CD14-positive monocyte (primary cell): ENCODE measurements around the gene LKAAEAR1. TPM values are rescaled to one million over a fixed set of nuclear protein-coding genes. Genes with fewer than 3 reads are reported as not detected.

Source experiments
- DNase-seq, 3 donors: peaks; one replicate each; pipeline ENCODE4 v3.0.0-alpha.2; 2011 to 2022
- H2AFZ ChIP-seq: 2 replicates; pipeline ENCODE4 v1.6.0; 2012; ENCODE audit warnings: mild to moderate bottlenecking, low read depth, low read length, inconsistent platforms; ENCODE audit not compliant: insufficient read depth, poor library complexity, severe bottlenecking
- H3K27ac ChIP-seq, 2 donors: 1 replicate in 1 of 2; 2 replicates in 1 of 2; pipeline ENCODE4 v1.5.1; 2012 to 2013; ENCODE audit warnings: low read length in 2 of 2, control low read depth in 1 of 2, inconsistent platforms in 1 of 2, low read depth in 1 of 2, mild to moderate bottlenecking in 1 of 2
- H3K27me3 ChIP-seq, 2 donors: one replicate each; pipeline versions ENCODE4 v1.6.0 to v1.6.1; 2011 to 2013; ENCODE audit warnings: low read length in 2 of 2; ENCODE audit not compliant: control insufficient read depth in 2 of 2, insufficient read depth in 2 of 2
- H3K36me3 ChIP-seq, 2 donors: replicated peaks in 1 of 2; 1 replicate in 1 of 2; 2 replicates in 1 of 2; pipeline versions ENCODE4 v1.5.1 to v1.6.1; 2012 to 2013; ENCODE audit warnings: low read length in 2 of 2, control low read depth in 1 of 2, inconsistent platforms in 1 of 2, mild to moderate bottlenecking in 1 of 2; ENCODE audit not compliant: insufficient read depth in 2 of 2, control insufficient read depth in 1 of 2
- H3K4me1 ChIP-seq, 2 donors: 1 replicate in 1 of 2; 2 replicates in 1 of 2; pipeline versions ENCODE4 v1.5.1 to v1.6.1; 2012 to 2013; ENCODE audit warnings: low read length in 2 of 2, control low read depth in 1 of 2, inconsistent platforms in 1 of 2, mild to moderate bottlenecking in 1 of 2, moderate library complexity in 1 of 2; ENCODE audit not compliant: insufficient read depth in 2 of 2, control insufficient read depth in 1 of 2
- H3K4me2 ChIP-seq: replicated peaks from 2 replicates; pipeline ENCODE3; 2012; ENCODE audit warnings: low read length, moderate library complexity, mild to moderate bottlenecking; ENCODE audit not compliant: poor library complexity, severe bottlenecking; ENCODE audit errors: extremely low read depth
- H3K4me3 ChIP-seq, 3 experiments: fragments of 200-600 bp in 1 of 3; sonication (generic) in 1 of 3; replicated peaks in 1 of 3; 1 replicate in 2 of 3; 2 replicates in 1 of 3; pipeline ENCODE4 v1.5.1; 2011 to 2013; ENCODE audit warnings: low read length in 3 of 3, mild to moderate bottlenecking in 3 of 3, control low read depth in 2 of 3, low read depth in 2 of 3, inconsistent platforms in 1 of 3, moderate library complexity in 1 of 3
- H3K79me2 ChIP-seq: 2 replicates; pipeline ENCODE4 v1.6.0; 2012; ENCODE audit warnings: mild to moderate bottlenecking, control low read depth, inconsistent platforms, low read length, moderate library complexity; ENCODE audit not compliant: insufficient read depth
- H3K9ac ChIP-seq: 2 replicates; pipeline ENCODE4 v1.6.0; 2017; ENCODE audit warnings: low read length, mild to moderate bottlenecking; ENCODE audit not compliant: insufficient read depth, poor library complexity, severe bottlenecking
- H3K9me3 ChIP-seq, 2 donors: replicated peaks in 1 of 2; 1 replicate in 1 of 2; 2 replicates in 1 of 2; pipeline versions ENCODE4 v1.5.1 to v1.6.1; 2012 to 2013; ENCODE audit warnings: low read length in 2 of 2, control low read depth in 1 of 2; ENCODE audit not compliant: control insufficient read depth in 1 of 2, insufficient read depth in 1 of 2
- H4K20me1 ChIP-seq: 2 replicates; pipeline ENCODE4 v1.6.0; 2012; ENCODE audit warnings: mild to moderate bottlenecking, low read length, control low read depth, moderate library complexity; ENCODE audit not compliant: insufficient read depth
- H3K27ac Mint-ChIP-seq, 7 donors: one replicate each; pipeline ENCODE4 v1.8.0; 2020; ENCODE audit warnings: mild to moderate bottlenecking in 7 of 7, mixed read lengths in 7 of 7, moderate library complexity in 6 of 7, inconsistent platforms in 2 of 7
- H3K27me3 Mint-ChIP-seq, 3 donors: one replicate each; pipeline ENCODE4 v1.8.0; 2021 to 2022; ENCODE audit warnings: low read depth in 3 of 3, mild to moderate bottlenecking in 3 of 3, mixed read lengths in 3 of 3, moderate library complexity in 3 of 3, inconsistent platforms in 1 of 3
- H3K36me3 Mint-ChIP-seq, 2 donors: one replicate each; pipeline ENCODE4 v1.8.0; 2020; ENCODE audit warnings: mixed read lengths in 2 of 2, inconsistent platforms in 1 of 2, mild to moderate bottlenecking in 1 of 2
- H3K4me1 Mint-ChIP-seq: one replicate; pipeline ENCODE4 v1.8.0; 2020; ENCODE audit warnings: mild to moderate bottlenecking, mixed read lengths
- H3K4me3 Mint-ChIP-seq, 2 donors: one replicate each; pipeline ENCODE4 v1.8.0; 2020; ENCODE audit warnings: mild to moderate bottlenecking in 2 of 2, mixed read lengths in 2 of 2, moderate library complexity in 1 of 2
- H3K9me3 Mint-ChIP-seq, 7 donors: one replicate each; pipeline ENCODE4 v1.8.0; 2020 to 2022; ENCODE audit warnings: mixed read lengths in 7 of 7, mild to moderate bottlenecking in 6 of 7, moderate library complexity in 6 of 7, inconsistent platforms in 2 of 7
- WGBS: methylation state at CpG from one replicate; pipeline ENCODE4 v1.1.5; 2013; ENCODE audit warnings: missing lambda C conversion rate; ENCODE audit not compliant: insufficient coverage; 5-methylcytosine and 5-hydroxymethylcytosine counted together
- intact Hi-C, 2 donors: fragments of 100-400 bp; cut with micrococcal nuclease; formaldehyde crosslinking; loops; one replicate each; pipeline versions ENCODE4 v1.15.0 to v1.15.1; 2023
- polyA plus RNA-seq, 3 donors: library from polyadenylated mRNA; depleted of rRNA in 1 of 3; unstranded in 2 of 3; stranded (reverse) in 1 of 3; fragments of 300-500 nt in 2 of 3; fragments of >200 nt in 1 of 3; fragmentation: Illumina TruSeq in 2 of 3; gene quantifications; 1 replicate in 2 of 3; 2 replicates in 1 of 3; pipeline ENCODE4 v1.2.3, GENCODE V29; 2012 to 2021
- TF ChIP-seq, protein P1 (sequence below): fragments of 200-600 bp; IDR thresholded peaks from one replicate; pipeline ENCODE4 v1.8.0; 2022; ENCODE audit warnings: antibody characterized with exemption, mild to moderate bottlenecking

The LKAAEAR1 gene
- polyA plus RNA-seq, 3 donors, result 0.61 to 0.86 (median 0.64) TPM

DNA sequence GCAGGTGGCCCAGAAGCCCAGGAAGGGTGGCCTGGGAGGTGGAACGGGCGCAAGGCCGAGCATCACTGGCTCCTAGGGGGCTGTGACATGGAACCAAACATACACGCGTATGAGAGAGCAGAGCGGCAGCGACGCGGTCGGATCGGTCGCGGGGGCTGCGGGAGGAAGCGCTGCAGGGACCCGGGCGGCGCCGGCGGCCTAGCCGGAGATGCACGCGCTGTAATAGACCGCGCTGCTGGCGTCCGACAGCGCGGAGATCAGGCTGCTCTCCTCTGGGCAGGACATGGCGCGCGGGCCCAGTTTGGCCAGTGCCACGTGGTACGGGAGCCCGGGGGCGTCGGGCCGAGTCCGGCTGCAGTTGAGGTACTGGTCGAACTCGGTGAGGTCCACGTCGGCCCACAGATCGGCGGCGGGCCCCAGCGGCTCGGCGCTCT is 36.2 kb downstream of the LKAAEAR1 start:
- Histone ChIP-seq H3K4me1 (peaks cover 0 to 7% of the 10 kb centered on the region in 2 donors), H3K79me2 (no peaks in the 10 kb centered on the region), H3K27me3 (peaks cover 17 to 55% of the 10 kb centered on the region in 2 donors), H3K9me3 (peaks cover 0 to 14% of the 10 kb centered on the region in 2 donors), H3K27ac (no peak overlapping the region), H3K4me3 (no peak overlapping the region), H3K4me2 (no peak overlapping the region), H2AFZ (no peak overlapping the region), H3K9ac (no peak overlapping the region), H3K36me3 (no peaks in the 10 kb centered on the region), H4K20me1 (no peaks in the 10 kb centered on the region)
- H3K27ac Mint-ChIP-seq, result no peak overlapping the region
- H3K4me1 Mint-ChIP-seq, result peaks cover 3% of the 10 kb centered on the region
- TF ChIP-seq, protein P1, sequence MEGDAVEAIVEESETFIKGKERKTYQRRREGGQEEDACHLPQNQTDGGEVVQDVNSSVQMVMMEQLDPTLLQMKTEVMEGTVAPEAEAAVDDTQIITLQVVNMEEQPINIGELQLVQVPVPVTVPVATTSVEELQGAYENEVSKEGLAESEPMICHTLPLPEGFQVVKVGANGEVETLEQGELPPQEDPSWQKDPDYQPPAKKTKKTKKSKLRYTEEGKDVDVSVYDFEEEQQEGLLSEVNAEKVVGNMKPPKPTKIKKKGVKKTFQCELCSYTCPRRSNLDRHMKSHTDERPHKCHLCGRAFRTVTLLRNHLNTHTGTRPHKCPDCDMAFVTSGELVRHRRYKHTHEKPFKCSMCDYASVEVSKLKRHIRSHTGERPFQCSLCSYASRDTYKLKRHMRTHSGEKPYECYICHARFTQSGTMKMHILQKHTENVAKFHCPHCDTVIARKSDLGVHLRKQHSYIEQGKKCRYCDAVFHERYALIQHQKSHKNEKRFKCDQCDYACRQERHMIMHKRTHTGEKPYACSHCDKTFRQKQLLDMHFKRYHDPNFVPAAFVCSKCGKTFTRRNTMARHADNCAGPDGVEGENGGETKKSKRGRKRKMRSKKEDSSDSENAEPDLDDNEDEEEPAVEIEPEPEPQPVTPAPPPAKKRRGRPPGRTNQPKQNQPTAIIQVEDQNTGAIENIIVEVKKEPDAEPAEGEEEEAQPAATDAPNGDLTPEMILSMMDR, result no peak
- no peaks in the 10 kb centered on the region for H3K36me3 Mint-ChIP-seq
- DNase-seq, result no peak
- H3K9me3 Mint-ChIP-seq, result peaks cover 0 to 9% (median 1%) of the 10 kb centered on the region in 7 donors
- peaks cover 61 to 81% (median 69%) of the 10 kb centered on the region in 3 donors for H3K27me3 Mint-ChIP-seq
- intact Hi-C loops, result no loop called here
- WGBS, result 64% methylated on average over 49 of the region's 49 CpGs
- H3K4me3 Mint-ChIP-seq, result peak overlapping the region in 1 of 2 donors; percentile 51

DNA sequence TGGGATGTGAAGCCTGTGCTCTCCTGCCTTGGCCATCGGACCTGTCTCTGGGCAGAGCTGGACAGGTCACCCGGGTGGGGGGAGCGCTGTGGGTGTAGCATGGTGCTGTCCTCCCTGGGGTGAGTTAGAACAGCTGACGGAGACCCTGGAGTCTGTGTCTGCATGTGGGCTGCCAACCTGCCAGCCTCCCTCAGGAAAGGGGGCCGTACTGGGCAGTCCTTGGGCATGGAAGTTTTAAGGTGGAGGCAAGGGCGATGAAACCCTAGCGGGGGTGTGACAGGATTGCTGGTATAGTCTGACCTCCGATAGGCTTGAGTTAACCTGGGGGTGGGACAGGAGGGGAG is 37.2 kb downstream of the LKAAEAR1 start:
- Mint-ChIP-seq H3K4me3 (peak overlapping the region in 1 of 2 donors; percentile 54), H3K27ac (no peak overlapping the region), H3K4me1 (peaks cover 5% of the 10 kb centered on the region), H3K9me3 (peaks cover 0 to 9% (median 1%) of the 10 kb centered on the region in 7 donors), H3K36me3 (no peaks in the 10 kb centered on the region), H3K27me3 (peaks cover 65 to 82% (median 67%) of the 10 kb centered on the region in 3 donors)
- Histone ChIP-seq H2AFZ (no peak overlapping the region), H3K4me3 (no peak overlapping the region), H3K27me3 (peaks cover 19 to 54% of the 10 kb centered on the region in 2 donors), H3K36me3 (no peaks in the 10 kb centered on the region), H3K4me2 (no peak overlapping the region), H3K9ac (no peak overlapping the region), H3K27ac (no peak overlapping the region), H3K79me2 (no peaks in the 10 kb centered on the region), H3K9me3 (peaks cover 0 to 14% of the 10 kb centered on the region in 2 donors), H4K20me1 (no peaks in the 10 kb centered on the region), H3K4me1 (peaks cover 5 to 11% of the 10 kb centered on the region in 2 donors)
- TF ChIP-seq, protein P1, result no peak
- WGBS, result 96% methylated on average over 7 of the region's 8 CpGs
- DNase-seq, result no peak
- intact Hi-C loops, result no loop called here
